ENCODE data around the gene REXO1. TPM values are rescaled to one million over a fixed set of nuclear protein-coding genes. Genes with fewer than 3 reads are reported as not detected.
A peak's percentile ranks its signal among the peaks of the same experiment; 100 is the strongest.

The REXO1 gene
- total RNA-seq, 3 donors from 2014 or later (not counting 1 experiment from before 2014, with no cell fraction given), result 90.7 to 91.7 (median 91.5) TPM

DNA sequence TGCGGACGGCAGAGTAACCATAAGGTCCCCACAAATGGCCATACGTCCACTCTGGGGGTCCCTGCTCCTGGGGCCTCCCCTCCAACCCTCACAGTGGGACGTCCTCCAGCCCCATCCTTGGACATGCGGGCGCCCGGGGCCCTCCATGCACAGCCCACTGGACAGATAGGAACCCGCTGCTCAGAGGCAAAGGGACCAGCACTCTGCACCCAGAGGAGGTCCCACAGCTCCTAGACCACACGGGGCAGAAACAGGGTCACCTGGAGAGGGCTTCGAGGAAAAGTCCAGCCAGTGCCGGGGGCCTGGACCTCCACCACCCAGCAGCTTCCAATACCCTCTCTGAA lies 11.1 kb downstream of the REXO1 start:
- Mint-ChIP-seq H3K27me3 (ENCODE audit: low read depth in 2 of 2) (no peaks in the 10 kb centered on the region), H3K9me3 (no peaks in the 10 kb centered on the region), H3K4me3 (no peak overlapping the region), H3K36me3 (no peaks in the 10 kb centered on the region), H3K27ac (no peak overlapping the region), H3K4me1 (peaks cover 5 to 46% of the 10 kb centered on the region in 2 donors)
- intact Hi-C loops (cut with micrococcal nuclease), result no loop called here
- no peak for ATAC-seq
- H3K4me1 ChIP-seq (ENCODE audit: control insufficient read depth, insufficient read depth, low read length), result peaks cover 39% of the 10 kb centered on the region
- no peak overlapping the region for H3K27ac ChIP-seq (ENCODE audit: low read length)
- no peaks in the 10 kb centered on the region for H3K27me3 ChIP-seq (ENCODE audit: control insufficient read depth, insufficient read depth, low read length)
- no peak for DNase-seq
- TF ChIP-seq, protein P1, sequence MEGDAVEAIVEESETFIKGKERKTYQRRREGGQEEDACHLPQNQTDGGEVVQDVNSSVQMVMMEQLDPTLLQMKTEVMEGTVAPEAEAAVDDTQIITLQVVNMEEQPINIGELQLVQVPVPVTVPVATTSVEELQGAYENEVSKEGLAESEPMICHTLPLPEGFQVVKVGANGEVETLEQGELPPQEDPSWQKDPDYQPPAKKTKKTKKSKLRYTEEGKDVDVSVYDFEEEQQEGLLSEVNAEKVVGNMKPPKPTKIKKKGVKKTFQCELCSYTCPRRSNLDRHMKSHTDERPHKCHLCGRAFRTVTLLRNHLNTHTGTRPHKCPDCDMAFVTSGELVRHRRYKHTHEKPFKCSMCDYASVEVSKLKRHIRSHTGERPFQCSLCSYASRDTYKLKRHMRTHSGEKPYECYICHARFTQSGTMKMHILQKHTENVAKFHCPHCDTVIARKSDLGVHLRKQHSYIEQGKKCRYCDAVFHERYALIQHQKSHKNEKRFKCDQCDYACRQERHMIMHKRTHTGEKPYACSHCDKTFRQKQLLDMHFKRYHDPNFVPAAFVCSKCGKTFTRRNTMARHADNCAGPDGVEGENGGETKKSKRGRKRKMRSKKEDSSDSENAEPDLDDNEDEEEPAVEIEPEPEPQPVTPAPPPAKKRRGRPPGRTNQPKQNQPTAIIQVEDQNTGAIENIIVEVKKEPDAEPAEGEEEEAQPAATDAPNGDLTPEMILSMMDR (IDR thresholded peaks at IDR 0.05), result no peak
- no peaks in the 10 kb centered on the region for H3K9me3 ChIP-seq (ENCODE audit: control insufficient read depth, insufficient read depth, low read length)
- no peak overlapping the region for H3K4me3 ChIP-seq (ENCODE audit: low read length)
- peaks cover 7% of the 10 kb centered on the region for H3K36me3 ChIP-seq (ENCODE audit: control insufficient read depth, insufficient read depth, low read length)
- WGBS (ENCODE audit: insufficient coverage), result 84% methylated on average over 11 of the region's 11 CpGs

DNA sequence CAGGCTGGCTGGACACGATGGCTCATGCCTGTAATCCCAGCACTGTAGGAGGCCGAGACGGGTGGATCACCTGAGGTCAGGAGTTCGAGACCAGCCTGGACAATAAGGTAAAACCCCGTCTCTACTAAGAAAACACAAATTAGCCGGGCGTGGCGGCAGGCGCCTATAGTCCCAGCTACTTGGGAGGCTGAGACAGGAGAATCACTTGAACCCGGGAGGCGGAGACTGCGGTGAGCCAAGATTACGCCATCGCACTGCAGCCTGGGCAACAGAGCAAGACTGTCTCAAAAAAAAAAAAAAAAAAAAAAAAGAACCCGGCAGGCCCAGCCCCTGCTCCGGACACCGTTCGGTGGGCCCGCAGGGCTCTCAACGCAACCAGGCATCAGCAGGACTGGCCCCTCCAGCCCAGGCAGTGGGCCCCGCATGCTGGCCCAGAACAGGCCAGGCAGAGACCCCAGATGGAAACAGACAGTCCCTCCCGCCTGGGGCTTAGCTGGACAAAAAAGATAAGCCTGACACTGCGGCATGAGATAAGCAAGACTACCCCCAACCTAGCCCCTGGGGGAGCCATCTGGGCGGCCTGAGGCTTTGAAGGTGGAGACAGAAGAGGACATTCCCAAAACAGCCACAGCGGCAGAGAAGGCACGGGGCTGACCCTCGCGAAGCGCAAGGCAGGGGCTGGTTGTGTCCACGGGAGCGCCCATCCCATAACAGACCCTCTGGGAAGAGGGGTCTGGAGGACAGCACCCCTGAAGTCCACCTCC lies 11.6 kb downstream of the REXO1 start:
- Histone ChIP-seq H3K4me3 (ENCODE audit: low read length) (no peak overlapping the region), H3K4me1 (ENCODE audit: control insufficient read depth, insufficient read depth, low read length) (peaks cover 34% of the 10 kb centered on the region), H3K36me3 (ENCODE audit: control insufficient read depth, insufficient read depth, low read length) (peaks cover 7% of the 10 kb centered on the region), H3K27ac (ENCODE audit: low read length) (no peak overlapping the region), H3K9me3 (ENCODE audit: control insufficient read depth, insufficient read depth, low read length) (no peaks in the 10 kb centered on the region), H3K27me3 (ENCODE audit: control insufficient read depth, insufficient read depth, low read length) (no peaks in the 10 kb centered on the region)
- no peaks in the 10 kb centered on the region for H3K36me3 Mint-ChIP-seq
- TF ChIP-seq, protein P1 (IDR thresholded peaks at IDR 0.05), result no peak
- peaks cover 0 to 41% of the 10 kb centered on the region in 2 donors for H3K4me1 Mint-ChIP-seq
- peak overlapping the region in 1 of 2 donors; percentile 44 for H3K27ac Mint-ChIP-seq
- no peaks in the 10 kb centered on the region for H3K9me3 Mint-ChIP-seq
- WGBS (ENCODE audit: insufficient coverage), result 98% methylated on average over 29 of the region's 31 CpGs
- H3K27me3 Mint-ChIP-seq (ENCODE audit: low read depth in 2 of 2), result no peaks in the 10 kb centered on the region
- H3K4me3 Mint-ChIP-seq, result no peak overlapping the region
- intact Hi-C loops (cut with micrococcal nuclease), result no loop called here
- no peak for DNase-seq
- no peak for ATAC-seq

DNA sequence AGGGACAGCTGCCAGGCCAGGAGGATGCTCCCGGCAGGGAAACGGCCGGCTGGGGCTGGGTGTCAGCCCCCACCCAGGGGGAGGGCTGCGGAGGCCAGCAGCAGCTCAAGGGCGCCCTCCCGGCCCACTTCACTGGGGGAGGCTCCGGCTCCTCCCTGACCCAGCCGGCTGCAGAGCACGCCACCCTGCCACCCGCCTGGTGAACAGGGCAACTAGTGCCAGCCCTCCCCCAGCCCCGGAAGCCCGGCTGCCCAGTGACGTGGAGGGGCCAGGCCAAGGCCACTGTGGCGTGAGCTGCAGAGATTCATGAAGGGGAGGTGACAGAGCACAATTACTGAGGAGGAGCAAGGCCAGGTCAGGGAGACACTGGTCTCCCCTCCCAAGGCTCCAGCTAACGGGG lies 14.7 kb downstream of the REXO1 start:
- no peak overlapping the region for H3K4me3 ChIP-seq (ENCODE audit: low read length)
- intact Hi-C loops (cut with micrococcal nuclease), result no loop called here
- no peak overlapping the region for H3K27ac ChIP-seq (ENCODE audit: low read length)
- Mint-ChIP-seq H3K27me3 (ENCODE audit: low read depth in 2 of 2) (no peaks in the 10 kb centered on the region), H3K36me3 (no peaks in the 10 kb centered on the region), H3K27ac (no peak overlapping the region), H3K4me3 (no peak overlapping the region), H3K4me1 (peaks cover 0 to 21% of the 10 kb centered on the region in 2 donors), H3K9me3 (no peaks in the 10 kb centered on the region)
- no peaks in the 10 kb centered on the region for H3K27me3 ChIP-seq (ENCODE audit: control insufficient read depth, insufficient read depth, low read length)
- H3K9me3 ChIP-seq (ENCODE audit: control insufficient read depth, insufficient read depth, low read length), result no peaks in the 10 kb centered on the region
- peaks cover 27% of the 10 kb centered on the region for H3K4me1 ChIP-seq (ENCODE audit: control insufficient read depth, insufficient read depth, low read length)
- H3K36me3 ChIP-seq (ENCODE audit: control insufficient read depth, insufficient read depth, low read length), result peaks cover 3% of the 10 kb centered on the region
- DNase-seq, result no peak
- 95% methylated on average over 15 of the region's 15 CpGs for WGBS (ENCODE audit: insufficient coverage)
- TF ChIP-seq, protein P1 (IDR thresholded peaks at IDR 0.05), result no peak
- ATAC-seq, result no peak
